ENCODE results near the gene MRPS14. TPM values are rescaled to one million over a fixed set of nuclear protein-coding genes. Genes with fewer than 3 reads are reported as not detected.

Gene MRPS14
- total and polyA plus RNA-seq, 3 experiments from 2014 or later: 41.0 to 49.4 (median 41.4) TPM

DNA sequence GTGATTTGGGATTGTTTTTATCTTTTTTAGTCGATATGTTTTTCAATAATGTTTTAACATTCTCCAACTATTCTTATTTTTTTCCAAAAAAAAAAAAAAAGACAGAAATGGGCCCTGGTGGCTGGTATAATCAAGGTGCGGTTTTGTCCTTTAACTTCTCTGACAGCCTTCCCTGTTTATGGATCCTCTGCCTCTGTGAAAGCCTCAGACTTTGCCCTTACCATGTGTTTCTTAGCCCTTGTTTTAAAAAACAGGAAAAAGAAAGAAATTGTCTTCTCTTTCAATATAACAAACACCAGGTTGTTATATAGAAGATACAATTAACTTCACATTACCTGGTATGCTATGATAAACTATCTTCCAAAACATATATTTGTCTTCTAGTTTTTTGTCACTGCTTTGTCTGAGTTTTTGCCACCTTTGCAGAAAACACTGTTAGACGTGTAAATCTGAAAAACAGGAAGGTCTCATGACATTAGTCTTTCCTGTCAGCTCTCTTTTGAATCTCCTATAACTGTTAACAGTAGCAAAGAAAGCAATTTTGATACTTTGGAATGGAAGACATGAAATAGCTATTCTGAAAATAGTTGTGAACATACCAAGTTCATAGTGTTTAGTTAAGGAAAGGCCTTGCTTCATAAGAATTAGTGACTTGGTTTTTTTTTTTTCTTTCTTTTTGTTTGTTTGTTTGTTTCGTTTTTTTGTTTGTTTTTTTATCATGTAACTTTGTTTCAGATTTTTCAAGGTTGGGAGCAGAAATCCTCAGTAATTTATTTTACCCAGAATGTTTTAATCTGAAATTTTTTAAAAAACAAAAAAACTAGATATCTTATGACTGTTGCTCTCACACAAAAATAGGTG, 55.1 kb downstream of the MRPS14 start:
- DNase-seq: peak in 2 of 5 donors; percentile 43 to 61
- POLR2A ChIA-PET: interaction anchor here (0.6 to 8.3 kb wide), 8 partner anchors 9 to 1100 kb away, joined by 3 to 123 read pairs (median 4); partner anchors contain the start of genes CACYBP and ZBTB37
- H3K4me3 Mint-ChIP-seq: peak overlapping the region; percentile 67 to 90 (median 82)
- CTCF ChIA-PET: interaction anchor here (0.9 to 1.8 kb wide), 6 partner anchors 9 to 168 kb away, joined by 3 to 9 read pairs (median 4); no protein-coding TSS in a partner anchor
- no peaks in the 10 kb centered on the region for H3K9me3 ChIP-seq (ENCODE audit: low read length)
- H3K36me3 ChIP-seq (ENCODE audit: insufficient read depth, low read length): no peaks in the 10 kb centered on the region
- peaks cover 0 to 33% (median 0%) of the 10 kb centered on the region in 3 donors for H3K36me3 Mint-ChIP-seq
- H3K27ac ChIP-seq (ENCODE audit: low read depth, low read length): peak overlapping the region; percentile 55
- H3K4me1 ChIP-seq (ENCODE audit: insufficient read depth, low read length): peaks cover 87% of the 10 kb centered on the region
- no peaks in the 10 kb centered on the region for H3K9me3 Mint-ChIP-seq
- H3K27ac Mint-ChIP-seq: peak overlapping the region; percentile 82 to 99 (median 92)
- H3K4me1 Mint-ChIP-seq: peaks cover 83 to 88% (median 87%) of the 10 kb centered on the region in 3 donors
- H3K4me3 ChIP-seq (ENCODE audit: low read length): peak overlapping the region; percentile 20
- no peaks in the 10 kb centered on the region for H3K27me3 Mint-ChIP-seq
- no peaks in the 10 kb centered on the region for H3K27me3 ChIP-seq (ENCODE audit: insufficient read depth, low read length, poor library complexity, severe bottlenecking)

DNA sequence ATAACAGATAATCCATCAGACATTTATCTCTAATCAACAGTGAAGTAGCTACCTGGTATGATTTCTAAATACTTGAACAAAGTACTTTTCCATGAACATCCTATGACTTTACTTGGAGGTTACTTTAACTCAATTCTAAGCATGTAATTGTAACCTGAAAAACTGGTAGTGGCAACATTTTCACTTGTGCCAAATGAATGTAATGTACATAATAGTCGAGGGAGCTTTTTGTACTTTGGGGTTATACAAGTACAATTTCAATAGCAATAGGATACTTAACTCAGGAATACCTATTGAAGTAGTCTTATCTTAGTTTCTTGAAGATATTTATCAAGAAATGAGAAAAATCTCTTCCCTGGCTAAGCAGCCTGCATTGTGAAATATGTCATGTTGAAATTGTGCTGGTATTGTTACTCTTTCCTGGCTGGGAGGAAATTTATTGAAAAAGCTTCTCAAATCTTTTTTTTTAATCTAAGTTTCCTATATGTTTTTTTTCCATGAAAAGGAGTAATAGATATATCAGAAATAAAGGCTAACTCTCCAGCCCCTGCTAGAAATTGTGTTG, 57.1 kb downstream of the MRPS14 start:
- H3K4me3 Mint-ChIP-seq: peak overlapping the region; percentile 69 to 89 (median 85)
- peaks cover 0 to 20% (median 0%) of the 10 kb centered on the region in 3 donors for H3K36me3 Mint-ChIP-seq
- Histone ChIP-seq H3K27me3 (ENCODE audit: insufficient read depth, low read length, poor library complexity, severe bottlenecking) (no peaks in the 10 kb centered on the region), H3K9me3 (ENCODE audit: low read length) (no peaks in the 10 kb centered on the region), H3K4me1 (ENCODE audit: insufficient read depth, low read length) (peaks cover 76% of the 10 kb centered on the region), H3K36me3 (ENCODE audit: insufficient read depth, low read length) (no peaks in the 10 kb centered on the region), H3K4me3 (ENCODE audit: low read length) (peak overlapping the region; percentile 50), H3K27ac (ENCODE audit: low read depth, low read length) (peak overlapping the region; percentile 80)
- no peaks in the 10 kb centered on the region for H3K27me3 Mint-ChIP-seq
- peak overlapping the region; percentile 82 to 99 (median 94) for H3K27ac Mint-ChIP-seq
- ChIA-PET CTCF (interaction anchor here (1.0 to 3.2 kb wide), 6 partner anchors 13 to 35 kb away, joined by 3 to 12 read pairs (median 5); no protein-coding TSS in a partner anchor), POLR2A (interaction anchor here (0.6 to 8.3 kb wide), 4 partner anchors 20 to 444 kb away, joined by 3 to 123 read pairs (median 11); partner anchors contain the start of gene CACYBP)
- DNase-seq: no peak
- H3K4me1 Mint-ChIP-seq: peaks cover 69 to 73% (median 71%) of the 10 kb centered on the region in 3 donors
- H3K9me3 Mint-ChIP-seq: no peaks in the 10 kb centered on the region

DNA sequence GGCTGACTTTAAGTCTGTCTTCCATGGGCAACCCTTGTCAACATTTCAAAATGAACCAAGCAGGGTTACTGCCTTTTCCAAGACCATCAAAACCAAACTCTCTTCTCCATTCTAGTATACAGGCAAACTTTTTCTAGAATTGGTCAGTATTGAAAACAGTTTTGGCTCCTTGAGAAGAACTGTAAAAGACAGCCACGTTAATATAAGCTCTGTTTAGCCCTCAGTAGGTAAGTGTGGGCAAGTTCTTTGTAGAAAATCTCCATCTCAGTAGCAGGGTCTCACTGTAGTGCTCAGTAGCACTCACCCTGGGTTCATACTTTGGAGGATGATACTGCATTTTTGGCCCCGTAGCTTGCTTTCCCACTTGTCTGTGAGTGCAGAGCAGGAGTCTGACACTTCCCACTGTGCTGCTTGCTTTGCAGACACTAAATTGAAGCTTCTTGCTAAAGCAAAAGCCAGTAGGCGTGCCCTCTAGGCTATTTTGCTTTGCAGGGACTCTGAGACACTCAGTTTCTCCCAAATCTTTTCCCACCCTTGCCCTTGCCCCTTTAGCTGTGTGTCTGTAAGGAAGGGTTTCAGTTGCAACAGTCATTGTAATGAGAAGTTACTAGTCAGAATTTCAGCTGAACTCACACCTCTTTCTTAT, 57.7 kb downstream of the MRPS14 start:
- H3K27ac Mint-ChIP-seq: peak overlapping the region; percentile 82 to 99 (median 94)
- DNase-seq: peak in 4 of 5 donors; percentile 14 to 58 (median 26)
- H3K4me1 Mint-ChIP-seq: peaks cover 65 to 72% (median 69%) of the 10 kb centered on the region in 3 donors
- Histone ChIP-seq H3K27ac (ENCODE audit: low read depth, low read length) (peak overlapping the region; percentile 80), H3K27me3 (ENCODE audit: insufficient read depth, low read length, poor library complexity, severe bottlenecking) (no peaks in the 10 kb centered on the region), H3K9me3 (ENCODE audit: low read length) (no peaks in the 10 kb centered on the region), H3K4me1 (ENCODE audit: insufficient read depth, low read length) (peaks cover 73% of the 10 kb centered on the region), H3K36me3 (ENCODE audit: insufficient read depth, low read length) (no peaks in the 10 kb centered on the region), H3K4me3 (ENCODE audit: low read length) (peak overlapping the region; percentile 50)
- no peaks in the 10 kb centered on the region for H3K27me3 Mint-ChIP-seq
- no peaks in the 10 kb centered on the region for H3K9me3 Mint-ChIP-seq
- ChIA-PET CTCF (interaction anchor here (1.0 to 3.2 kb wide), 6 partner anchors 12 to 35 kb away, joined by 3 to 12 read pairs (median 5); no protein-coding TSS in a partner anchor), POLR2A (interaction anchor here (0.6 to 8.3 kb wide), 4 partner anchors 20 to 443 kb away, joined by 3 to 123 read pairs (median 11); partner anchors contain the start of gene CACYBP)
- peak overlapping the region; percentile 27 to 89 (median 85) for H3K4me3 Mint-ChIP-seq
- peaks cover 0 to 20% (median under 1%) of the 10 kb centered on the region in 3 donors for H3K36me3 Mint-ChIP-seq

DNA sequence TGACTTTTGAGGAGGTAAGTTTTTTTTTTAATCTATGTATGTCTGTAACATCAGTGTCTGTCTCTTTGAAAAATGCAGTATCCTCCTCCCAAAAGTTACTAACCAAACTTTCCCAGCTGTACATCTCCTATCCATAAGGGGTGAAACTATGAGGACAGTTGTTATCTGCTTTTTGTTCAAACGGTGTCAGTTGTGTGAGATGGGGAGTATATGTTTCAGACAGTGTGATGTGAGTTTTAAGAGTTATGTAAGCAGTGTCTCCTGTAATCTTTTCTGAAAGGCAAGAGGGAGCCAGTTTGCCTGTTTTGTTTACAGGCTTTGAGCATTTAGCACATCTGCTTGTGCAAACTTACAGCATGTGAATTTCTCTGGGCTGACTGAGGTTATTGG, 58.3 kb downstream of the MRPS14 start:
- Mint-ChIP-seq H3K36me3 (peaks cover 0 to 16% (median 2%) of the 10 kb centered on the region in 3 donors), H3K4me1 (peaks cover 60 to 68% (median 64%) of the 10 kb centered on the region in 3 donors), H3K4me3 (peak overlapping the region; percentile 27 to 89 (median 85)), H3K27ac (peak overlapping the region; percentile 82 to 99 (median 94)), H3K27me3 (no peaks in the 10 kb centered on the region), H3K9me3 (no peaks in the 10 kb centered on the region)
- H3K4me3 ChIP-seq (ENCODE audit: low read length): peak overlapping the region; percentile 50
- peaks cover 68% of the 10 kb centered on the region for H3K4me1 ChIP-seq (ENCODE audit: insufficient read depth, low read length)
- H3K27ac ChIP-seq (ENCODE audit: low read depth, low read length): peak overlapping the region; percentile 80
- no peaks in the 10 kb centered on the region for H3K9me3 ChIP-seq (ENCODE audit: low read length)
- no peaks in the 10 kb centered on the region for H3K27me3 ChIP-seq (ENCODE audit: insufficient read depth, low read length, poor library complexity, severe bottlenecking)
- DNase-seq: peak in 2 of 5 donors; percentile 38 to 63
- POLR2A ChIA-PET: interaction anchor here (2.9 to 8.3 kb wide), 2 partner anchors 34 to 165 kb away, joined by 17 to 123 read pairs; partner anchors contain the start of gene CACYBP
- CTCF ChIA-PET: interaction anchor here (0.9 to 3.2 kb wide), 7 partner anchors 12 to 159 kb away, joined by 3 to 12 read pairs (median 5); no protein-coding TSS in a partner anchor
- no peaks in the 10 kb centered on the region for H3K36me3 ChIP-seq (ENCODE audit: insufficient read depth, low read length)

DNA sequence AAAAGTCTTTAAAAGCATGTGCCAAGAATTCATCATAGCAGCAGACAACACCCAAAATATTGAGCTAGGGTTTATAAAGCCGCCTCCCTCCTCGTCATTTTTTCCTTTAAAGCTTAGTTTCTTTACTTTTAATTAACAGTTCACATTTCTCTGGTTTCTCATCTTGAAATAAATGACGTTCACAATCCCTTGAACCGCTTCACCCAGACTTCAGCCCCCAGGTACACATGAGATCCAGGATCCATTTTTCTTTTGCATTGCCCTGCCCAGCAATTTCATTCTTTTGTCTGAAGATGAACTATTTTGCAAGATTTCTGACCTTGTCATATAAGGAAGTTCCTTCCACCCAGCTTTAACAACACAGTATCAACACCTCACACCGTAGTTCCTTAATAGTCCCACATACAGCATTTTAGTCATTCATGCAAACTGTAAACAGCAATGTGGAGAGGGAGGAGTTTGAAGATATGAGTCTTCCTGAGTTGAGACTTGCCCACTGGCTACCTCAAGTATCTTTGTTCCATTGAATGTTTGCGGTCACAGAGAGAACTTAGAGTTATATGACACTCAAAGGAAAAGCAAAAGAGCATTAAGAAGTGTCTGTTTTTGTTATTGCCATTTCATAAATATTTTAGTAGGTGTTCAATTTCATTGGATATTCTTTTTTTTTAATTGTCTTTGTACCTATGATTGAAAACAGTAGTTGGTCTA, 58.8 kb downstream of the MRPS14 start:
- Mint-ChIP-seq H3K4me3 (peak overlapping the region; percentile 27 to 89 (median 85)), H3K27ac (peak overlapping the region; percentile 82 to 99 (median 94)), H3K36me3 (peaks cover 0 to 13% (median 2%) of the 10 kb centered on the region in 3 donors), H3K27me3 (no peaks in the 10 kb centered on the region), H3K4me1 (peaks cover 55 to 63% (median 61%) of the 10 kb centered on the region in 3 donors), H3K9me3 (no peaks in the 10 kb centered on the region)
- Histone ChIP-seq H3K9me3 (ENCODE audit: low read length) (no peaks in the 10 kb centered on the region), H3K27me3 (ENCODE audit: insufficient read depth, low read length, poor library complexity, severe bottlenecking) (no peaks in the 10 kb centered on the region), H3K27ac (ENCODE audit: low read depth, low read length) (peak overlapping the region; percentile 80), H3K36me3 (ENCODE audit: insufficient read depth, low read length) (no peaks in the 10 kb centered on the region), H3K4me3 (ENCODE audit: low read length) (peak overlapping the region; percentile 50), H3K4me1 (ENCODE audit: insufficient read depth, low read length) (peaks cover 63% of the 10 kb centered on the region)
- peak in 3 of 5 donors; percentile 46 to 67 (median 60) for DNase-seq
- CTCF ChIA-PET: interaction anchor here (0.7 to 3.2 kb wide), 4 partner anchors 20 to 165 kb away, joined by 3 to 12 read pairs (median 4); no protein-coding TSS in a partner anchor
- POLR2A ChIA-PET: interaction anchor here (0.6 to 8.3 kb wide), 6 partner anchors 10 to 811 kb away, joined by 3 to 123 read pairs (median 4); partner anchors contain the start of gene CACYBP

DNA sequence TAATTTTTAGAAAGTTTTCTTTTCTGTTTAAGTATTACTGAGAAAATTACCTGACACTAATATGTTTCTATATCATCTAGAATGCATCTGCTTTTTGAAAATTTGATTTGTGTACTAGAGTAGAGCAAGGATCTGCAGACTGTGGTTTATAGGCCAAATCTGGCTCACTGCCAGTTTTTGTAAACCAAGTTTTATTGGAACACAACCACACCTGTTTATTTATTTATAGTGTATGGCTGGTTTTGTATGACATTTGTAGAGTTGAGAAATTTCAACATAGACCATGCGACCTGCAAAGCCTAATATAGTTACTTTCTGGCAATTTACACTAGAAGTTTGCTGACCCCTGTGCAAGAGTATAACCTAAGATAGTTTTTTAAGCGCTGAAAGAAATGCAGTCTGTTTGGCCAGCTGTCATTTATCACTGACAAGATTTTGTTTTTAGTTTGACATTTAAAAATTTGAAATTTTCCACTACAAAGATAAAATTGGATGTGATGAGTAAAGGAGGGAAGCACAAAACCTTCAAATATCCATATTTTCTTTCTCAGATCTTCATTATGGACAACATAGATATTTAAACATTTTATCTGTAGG, 59.6 kb downstream of the MRPS14 start:
- Mint-ChIP-seq H3K4me3 (peak overlapping the region in 6 of 7 donors; percentile 15 to 87 (median 78)), H3K4me1 (peaks cover 47 to 60% (median 56%) of the 10 kb centered on the region in 3 donors), H3K36me3 (peaks cover 0 to 9% (median 2%) of the 10 kb centered on the region in 3 donors), H3K9me3 (no peaks in the 10 kb centered on the region), H3K27me3 (no peaks in the 10 kb centered on the region), H3K27ac (peak overlapping the region; percentile 82 to 99 (median 94))
- no peak for DNase-seq
- Histone ChIP-seq H3K27ac (ENCODE audit: low read depth, low read length) (peak overlapping the region; percentile 80), H3K9me3 (ENCODE audit: low read length) (no peaks in the 10 kb centered on the region), H3K36me3 (ENCODE audit: insufficient read depth, low read length) (no peaks in the 10 kb centered on the region), H3K4me3 (ENCODE audit: low read length) (no peak overlapping the region), H3K4me1 (ENCODE audit: insufficient read depth, low read length) (peaks cover 56% of the 10 kb centered on the region), H3K27me3 (ENCODE audit: insufficient read depth, low read length, poor library complexity, severe bottlenecking) (no peaks in the 10 kb centered on the region)
- CTCF ChIA-PET: interaction anchor here (0.7 to 1.9 kb wide), 3 partner anchors 21 to 164 kb away, joined by 3 to 6 read pairs (median 5); partner anchors contain the start of gene CACYBP
- POLR2A ChIA-PET: interaction anchor here (0.6 to 8.3 kb wide), 7 partner anchors 9 to 810 kb away, joined by 3 to 123 read pairs (median 4); partner anchors contain the start of gene CACYBP
